HG03432 (cell line): Measurements from ENCODE around the gene PRCD.
"Not testable (repeated sequence)": the region's sequence is repeated elsewhere in the genome, so short reads cannot be mapped to it uniquely, and the experiment has no call there.

Source experiments
- ATAC-seq: cut with Tn5 transposase; IDR thresholded peaks from one replicate; pipeline ENCODE4 v1.9.1; 2021; ENCODE audit warnings: mild to moderate bottlenecking, moderate library complexity; ENCODE audit not compliant: unreplicated experiment

Gene PRCD

GRCh38 chr17:76551685-76552084, 11.8 kb downstream of the PRCD start:
- ATAC-seq: no peak

- ATAC-seq: no peak
These were observed 13.5 kb downstream of the PRCD start for GRCh38 chr17:76553178-76553908.

GRCh38 chr17:76554131-76554530, 14.3 kb downstream of the PRCD start:
- no peak for ATAC-seq

GRCh38 chr17:76556765-76557367, 17.0 kb downstream of the PRCD start:
- ATAC-seq: peak; percentile 28

GRCh38 chr17:76557368-76558197, 17.7 kb downstream of the PRCD start:
- ATAC-seq: peak; percentile 88

GRCh38 chr17:76558198-76559095, 18.6 kb downstream of the PRCD start:
- ATAC-seq: no peak

- ATAC-seq: not testable (repeated sequence)
These were observed 19.6 kb downstream of the PRCD start for GRCh38 chr17:76559460-76559859.

GRCh38 chr17:76560036-76560876, 20.4 kb downstream of the PRCD start:
- ATAC-seq: no peak

- no peak for ATAC-seq
These were observed 21.0 kb downstream of the PRCD start for GRCh38 chr17:76560877-76561221.

GRCh38 chr17:76561332-76561731, 21.5 kb downstream of the PRCD start:
- no peak for ATAC-seq

GRCh38 chr17:76561799-76562268, 22.0 kb downstream of the PRCD start:
- ATAC-seq: no peak

GRCh38 chr17:76562734-76563148, 22.9 kb downstream of the PRCD start:
- no peak for ATAC-seq

- ATAC-seq: not testable (repeated sequence)
These were observed 23.5 kb downstream of the PRCD start for GRCh38 chr17:76563359-76563758.

- not testable (repeated sequence) for ATAC-seq
These were observed 25.3 kb downstream of the PRCD start for GRCh38 chr17:76564991-76565727.

GRCh38 chr17:76565728-76566612, 26.1 kb downstream of the PRCD start:
- no peak for ATAC-seq

GRCh38 chr17:76566613-76566943, 26.7 kb downstream of the PRCD start:
- no peak for ATAC-seq

- ATAC-seq: no peak
These were observed 27.2 kb downstream of the PRCD start for GRCh38 chr17:76566988-76567431.
